CD4-positive, alpha-beta T cell treated with Interleukin-17A for 1 hour (primary cell): ENCODE measurements around the gene AMOTL2.
A peak's percentile ranks its signal among the peaks of the same experiment; 100 is the strongest.

Experiments
- DNase-seq: peaks from one replicate; pipeline ENCODE4 v3.0.0-alpha.2; 2020

AMOTL2 gene

GRCh38 chr3:134312873-134313846 lies 61.1 kb downstream of the AMOTL2 start:
- no peak for DNase-seq

GRCh38 chr3:134312072-134312872 lies 62.0 kb downstream of the AMOTL2 start:
- no peak for DNase-seq

GRCh38 chr3:134311693-134312071 lies 62.6 kb downstream of the AMOTL2 start:
- DNase-seq: no peak

- DNase-seq: no peak
These were observed 63.0 kb downstream of the AMOTL2 start for GRCh38 chr3:134311265-134311664.

- no peak for DNase-seq
These were observed 64.1 kb downstream of the AMOTL2 start for GRCh38 chr3:134309987-134310700.

- DNase-seq: peak; percentile 74
These were observed 65.8 kb downstream of the AMOTL2 start for GRCh38 chr3:134308350-134308891.

- DNase-seq: no peak
These were observed 66.8 kb downstream of the AMOTL2 start for GRCh38 chr3:134307425-134307824.

- no peak for DNase-seq
These were observed 67.9 kb downstream of the AMOTL2 start for GRCh38 chr3:134306320-134306719.
